CD4-positive, alpha-beta T cell (primary cell): ENCODE measurements around the gene P2RY12. TPM values are rescaled to one million over a fixed set of nuclear protein-coding genes. Genes with fewer than 3 reads are reported as not detected.

ENCODE experiments used
- ATAC-seq: fragments of 200-7000 bp; cut with Tn5 transposase; one replicate; pipeline ENCODE4 v1.10.0; 2022; ENCODE audit warnings: mild to moderate bottlenecking; ENCODE audit not compliant: poor library complexity
- CTCF ChIA-PET: fragments of 350-600 bp; sonication (Branson Sonifier 250); formaldehyde crosslinking; loops from one replicate; lab custom pipeline; 2021; ENCODE audit warnings: antibody characterized with exemption, inconsistent platforms; lab: Charles Lee
- POLR2A ChIA-PET: fragments of 350-600 bp; sonication (Branson Sonifier 250); formaldehyde crosslinking; loops from one replicate; lab custom pipeline; 2021; ENCODE audit warnings: antibody characterized with exemption, inconsistent platforms; lab: Charles Lee
- DNase-seq, 14 experiments: peaks; one replicate each; pipeline ENCODE4 v3.0.0-alpha.2; 2013 to 2020; ENCODE audit warnings: mixed read lengths in 2 of 14
- H3K27ac ChIP-seq, 2 donors: one replicate each; pipeline versions ENCODE4 v1.5.1 to v1.7.0; 2013; ENCODE audit warnings: low read length in 2 of 2, low read depth in 1 of 2, mild to moderate bottlenecking in 1 of 2
- H3K27me3 ChIP-seq, 2 experiments: 1 replicate in 1 of 2; 2 replicates in 1 of 2; pipeline versions ENCODE4 v1.6.1 to v1.7.0; 2013; ENCODE audit warnings: low read length in 2 of 2, control low read depth in 1 of 2, mild to moderate bottlenecking in 1 of 2, moderate library complexity in 1 of 2; ENCODE audit not compliant: insufficient read depth in 2 of 2, control insufficient read depth in 1 of 2
- H3K36me3 ChIP-seq: one replicate; pipeline ENCODE4 v1.6.1; 2013; ENCODE audit warnings: low read length, control low read depth; ENCODE audit not compliant: insufficient read depth
- H3K4me1 ChIP-seq: one replicate; pipeline ENCODE4 v1.6.1; 2013; ENCODE audit warnings: low read length, control low read depth; ENCODE audit not compliant: insufficient read depth
- H3K4me3 ChIP-seq: one replicate; pipeline ENCODE4 v1.5.1; 2013; ENCODE audit warnings: mild to moderate bottlenecking, low read length, moderate library complexity
- H3K9me3 ChIP-seq, 2 experiments: 1 replicate in 1 of 2; 2 replicates in 1 of 2; pipeline versions ENCODE4 v1.6.1 to v1.7.0; 2013; ENCODE audit warnings: low read length in 2 of 2, mild to moderate bottlenecking in 2 of 2, control low read depth in 1 of 2, moderate library complexity in 1 of 2; ENCODE audit not compliant: control insufficient read depth in 1 of 2, insufficient read depth in 1 of 2
- H3K27ac Mint-ChIP-seq: one replicate; pipeline ENCODE4 v1.8.0; 2020; ENCODE audit warnings: mixed read lengths
- H3K27me3 Mint-ChIP-seq: one replicate; pipeline ENCODE4 v1.8.0; 2021; ENCODE audit warnings: mixed read lengths
- H3K36me3 Mint-ChIP-seq: one replicate; pipeline ENCODE4 v1.8.0; 2021; ENCODE audit warnings: low read depth, mixed read lengths
- H3K4me1 Mint-ChIP-seq: one replicate; pipeline ENCODE4 v1.8.0; 2021; ENCODE audit warnings: low read depth, mixed read lengths
- H3K4me3 Mint-ChIP-seq: one replicate; pipeline ENCODE4 v1.8.0; 2020; ENCODE audit warnings: mild to moderate bottlenecking, mixed read lengths
- H3K9me3 Mint-ChIP-seq: one replicate; pipeline ENCODE4 v1.8.0; 2020; ENCODE audit warnings: mixed read lengths
- intact Hi-C, 2 experiments: fragments of 100-400 bp; cut with DNase I in 1 of 2; cut with micrococcal nuclease in 1 of 2; formaldehyde crosslinking; loops; one replicate each; pipeline versions ENCODE4 v1.15.1 to v1.9.0; 2023 to 2025; cut with DNase I, micrococcal nuclease
- total RNA-seq, 174 experiments: library from RNA in 2 of 174; stranded (reverse) in 2 of 174; gene quantifications; one replicate each; pipeline ENCODE4 v1.2.3 and lab custom pipeline; 2021 to 2026
- TF ChIP-seq, protein P1 (sequence below): fragments of 200-600 bp; IDR thresholded peaks from one replicate; pipeline ENCODE4 v1.8.0; 2022; ENCODE audit warnings: antibody characterized with exemption, mild to moderate bottlenecking

Gene P2RY12
- total RNA-seq, 2 experiments from 2014 or later, result not detected

DNA sequence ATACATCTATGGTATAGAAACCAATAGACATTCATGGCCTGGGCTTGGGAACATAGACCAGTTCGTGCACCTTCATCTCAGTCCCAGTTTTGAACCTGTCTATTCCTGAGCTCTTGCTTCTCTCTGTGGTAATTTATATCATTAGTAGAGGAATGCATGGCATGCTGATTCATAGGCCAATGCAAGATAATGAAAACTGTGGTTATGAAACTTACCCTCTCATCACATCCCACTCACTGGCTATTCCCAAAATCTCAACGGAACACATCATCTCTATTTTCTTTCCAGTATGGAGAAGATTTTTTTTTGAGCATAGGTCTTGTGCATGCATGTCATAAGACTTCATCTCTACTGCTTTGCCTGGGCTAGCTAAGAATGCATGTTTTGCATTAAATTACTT lies 18.7 kb upstream of the P2RY12 start:
- Mint-ChIP-seq H3K4me1 (no peaks in the 10 kb centered on the region), H3K4me3 (no peak overlapping the region), H3K9me3 (no peaks in the 10 kb centered on the region), H3K27me3 (peaks cover 4% of the 10 kb centered on the region), H3K27ac (no peak overlapping the region), H3K36me3 (no peaks in the 10 kb centered on the region)
- H3K4me3 ChIP-seq, result no peak overlapping the region
- H3K36me3 ChIP-seq, result no peaks in the 10 kb centered on the region
- intact Hi-C loops, result no loop called here
- H3K9me3 ChIP-seq, result no peaks in the 10 kb centered on the region
- ATAC-seq (no peak), DNase-seq (no peak)
- no peaks in the 10 kb centered on the region for H3K27me3 ChIP-seq
- ChIA-PET CTCF (interaction anchor here (1.2 kb wide), 1 partner anchor 11 kb away, joined by 3 read pairs; no protein-coding TSS in a partner anchor), POLR2A (no interaction called here)
- H3K27ac ChIP-seq, result no peak overlapping the region
- TF ChIP-seq, protein P1, sequence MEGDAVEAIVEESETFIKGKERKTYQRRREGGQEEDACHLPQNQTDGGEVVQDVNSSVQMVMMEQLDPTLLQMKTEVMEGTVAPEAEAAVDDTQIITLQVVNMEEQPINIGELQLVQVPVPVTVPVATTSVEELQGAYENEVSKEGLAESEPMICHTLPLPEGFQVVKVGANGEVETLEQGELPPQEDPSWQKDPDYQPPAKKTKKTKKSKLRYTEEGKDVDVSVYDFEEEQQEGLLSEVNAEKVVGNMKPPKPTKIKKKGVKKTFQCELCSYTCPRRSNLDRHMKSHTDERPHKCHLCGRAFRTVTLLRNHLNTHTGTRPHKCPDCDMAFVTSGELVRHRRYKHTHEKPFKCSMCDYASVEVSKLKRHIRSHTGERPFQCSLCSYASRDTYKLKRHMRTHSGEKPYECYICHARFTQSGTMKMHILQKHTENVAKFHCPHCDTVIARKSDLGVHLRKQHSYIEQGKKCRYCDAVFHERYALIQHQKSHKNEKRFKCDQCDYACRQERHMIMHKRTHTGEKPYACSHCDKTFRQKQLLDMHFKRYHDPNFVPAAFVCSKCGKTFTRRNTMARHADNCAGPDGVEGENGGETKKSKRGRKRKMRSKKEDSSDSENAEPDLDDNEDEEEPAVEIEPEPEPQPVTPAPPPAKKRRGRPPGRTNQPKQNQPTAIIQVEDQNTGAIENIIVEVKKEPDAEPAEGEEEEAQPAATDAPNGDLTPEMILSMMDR, result no peak
- no peaks in the 10 kb centered on the region for H3K4me1 ChIP-seq

DNA sequence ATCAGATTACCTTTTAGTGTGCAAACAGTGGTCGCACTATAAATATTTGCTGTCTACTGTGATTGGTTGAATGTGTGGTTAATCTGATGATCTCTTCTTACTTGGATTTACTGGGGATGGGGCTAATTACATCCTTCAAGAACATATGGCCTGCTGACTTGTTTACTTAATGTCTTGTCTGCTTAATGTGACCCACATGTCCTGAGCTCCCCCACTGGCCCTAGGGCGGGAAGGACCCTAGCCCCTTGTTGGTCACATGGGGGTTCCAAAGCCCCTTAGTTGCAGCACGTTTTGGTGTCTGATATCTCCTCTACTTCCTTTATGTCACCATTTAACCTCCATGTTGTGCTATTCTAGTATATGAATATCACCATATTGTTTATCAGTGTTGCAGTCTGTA lies 17.8 kb upstream of the P2RY12 start:
- ChIA-PET CTCF (no interaction called here), POLR2A (no interaction called here)
- Histone ChIP-seq H3K27ac (no peak overlapping the region), H3K4me3 (no peak overlapping the region), H3K27me3 (no peaks in the 10 kb centered on the region), H3K4me1 (no peaks in the 10 kb centered on the region), H3K9me3 (no peaks in the 10 kb centered on the region), H3K36me3 (no peaks in the 10 kb centered on the region)
- DNase-seq, result no peak
- Mint-ChIP-seq H3K9me3 (no peaks in the 10 kb centered on the region), H3K4me1 (no peaks in the 10 kb centered on the region), H3K27me3 (peaks cover 4% of the 10 kb centered on the region), H3K36me3 (no peaks in the 10 kb centered on the region), H3K27ac (no peak overlapping the region), H3K4me3 (no peak overlapping the region)
- no peak for ATAC-seq
- TF ChIP-seq, protein P1, result no peak
- intact Hi-C loops, result no loop called here

DNA sequence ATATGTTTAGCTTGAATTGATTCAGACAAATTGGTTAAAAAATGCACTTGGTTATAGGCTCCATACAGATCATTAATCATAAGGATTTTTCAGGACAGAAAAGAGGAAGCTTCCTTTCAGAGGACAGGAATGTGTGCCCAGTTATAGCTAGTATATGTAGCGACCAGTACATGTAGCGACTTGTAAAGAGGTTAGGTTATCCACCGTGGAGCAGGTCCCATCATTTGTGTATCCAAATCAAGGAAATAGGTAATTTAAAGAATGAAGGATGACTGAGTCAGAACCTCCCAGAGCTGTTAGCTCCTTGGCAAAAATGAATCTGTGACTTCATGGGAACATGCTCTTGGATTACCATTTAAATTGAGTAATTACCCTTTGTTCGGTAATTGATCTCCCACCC lies 15.8 kb upstream of the P2RY12 start:
- no peaks in the 10 kb centered on the region for H3K27me3 ChIP-seq
- Mint-ChIP-seq H3K4me1 (no peaks in the 10 kb centered on the region), H3K9me3 (no peaks in the 10 kb centered on the region), H3K4me3 (no peak overlapping the region), H3K27me3 (peaks cover 2% of the 10 kb centered on the region), H3K36me3 (no peaks in the 10 kb centered on the region), H3K27ac (no peak overlapping the region)
- no peak for ATAC-seq
- POLR2A ChIA-PET, result no interaction called here
- CTCF ChIA-PET, result interaction anchor here (0.5 to 1.4 kb wide), 3 partner anchors 9 to 20 kb away, joined by 3 to 4 read pairs (median 3); no protein-coding TSS in a partner anchor
- no peak for DNase-seq
- no peaks in the 10 kb centered on the region for H3K4me1 ChIP-seq
- H3K27ac ChIP-seq, result no peak overlapping the region
- no peaks in the 10 kb centered on the region for H3K36me3 ChIP-seq
- no peak overlapping the region for H3K4me3 ChIP-seq
- no peaks in the 10 kb centered on the region for H3K9me3 ChIP-seq
- intact Hi-C loops, result no loop called here
- TF ChIP-seq, protein P1, result no peak
